Parathyroid adenoma (tissue), 2 donors: ENCODE data around the gene RXFP1.

ENCODE experiments used
- H2AFZ ChIP-seq: fragments of 300-600 bp; sonication (generic); one replicate; pipeline ENCODE4 v1.7.0; 2017; ENCODE audit warnings: antibody characterized with exemption, mild to moderate bottlenecking
- H3K27ac ChIP-seq: fragments of 300-600 bp; sonication (generic); one replicate; pipeline ENCODE4 v1.7.0; 2017
- H3K27me3 ChIP-seq: fragments of 300-600 bp; sonication (generic); one replicate; pipeline ENCODE4 v1.7.0; 2017; ENCODE audit warnings: low read length; ENCODE audit not compliant: control insufficient read depth, insufficient read depth
- H3K36me3 ChIP-seq: fragments of 300-600 bp; sonication (generic); one replicate; pipeline ENCODE4 v1.7.0; 2017; ENCODE audit warnings: low read length; ENCODE audit not compliant: control insufficient read depth, insufficient read depth
- H3K4me1 ChIP-seq: fragments of 300-600 bp; sonication (generic); one replicate; pipeline ENCODE4 v1.7.0; 2017; ENCODE audit warnings: control low read depth
- H3K4me2 ChIP-seq: fragments of 300-600 bp; sonication (generic); one replicate; pipeline ENCODE4 v1.7.0; 2017; ENCODE audit warnings: low read length
- H3K4me3 ChIP-seq: fragments of 300-600 bp; sonication (generic); one replicate; pipeline ENCODE4 v1.7.0; 2017; ENCODE audit warnings: low read depth, low read length
- H3K79me2 ChIP-seq: fragments of 300-600 bp; sonication (generic); one replicate; pipeline ENCODE4 v1.7.0; 2017; ENCODE audit warnings: control low read depth
- H3K9ac ChIP-seq: fragments of 300-600 bp; sonication (generic); one replicate; pipeline ENCODE4 v1.7.0; 2017; ENCODE audit warnings: mild to moderate bottlenecking
- H3K9me3 ChIP-seq: fragments of 300-600 bp; sonication (generic); one replicate; pipeline ENCODE4 v1.7.0; 2017; ENCODE audit warnings: low read length; ENCODE audit not compliant: control insufficient read depth
- TF ChIP-seq, protein P1 (sequence below): fragments of 300-600 bp; sonication (generic); IDR thresholded peaks from one replicate; pipeline ENCODE4 v1.7.0; 2017; ENCODE audit warnings: antibody characterized with exemption, mild to moderate bottlenecking
- donor health status: primary hyperparathyroidism.

The RXFP1 gene

DNA sequence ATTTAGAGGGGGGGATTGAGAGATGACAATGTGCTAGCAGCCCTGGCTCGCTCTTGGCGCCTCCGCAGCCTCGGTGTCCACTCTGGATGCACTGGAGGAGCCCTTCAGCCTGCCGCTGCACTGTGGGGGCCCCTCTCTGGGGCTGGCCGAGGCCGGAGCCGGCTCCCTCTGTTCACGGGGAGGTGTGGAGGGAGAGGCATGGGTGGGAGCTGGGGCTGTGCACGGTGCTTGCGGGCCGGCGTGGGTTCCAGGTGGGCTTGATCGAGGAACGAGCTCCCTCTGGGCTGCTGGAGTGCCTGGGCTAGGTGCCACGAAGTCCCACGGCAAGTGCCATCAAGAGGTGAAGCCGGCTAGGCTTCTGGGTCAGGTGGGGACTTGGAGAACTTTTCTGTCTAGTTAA is 143.1 kb downstream of the RXFP1 start:
- Histone ChIP-seq H3K9ac (no peak overlapping the region), H3K4me1 (no peaks in the 10 kb centered on the region), H3K4me3 (no peak overlapping the region), H3K27me3 (no peaks in the 10 kb centered on the region), H3K79me2 (no peaks in the 10 kb centered on the region), H3K9me3 (no peaks in the 10 kb centered on the region), H3K36me3 (no peaks in the 10 kb centered on the region), H3K27ac (no peak overlapping the region), H3K4me2 (no peak overlapping the region), H2AFZ (no peak overlapping the region)
- TF ChIP-seq, protein P1, sequence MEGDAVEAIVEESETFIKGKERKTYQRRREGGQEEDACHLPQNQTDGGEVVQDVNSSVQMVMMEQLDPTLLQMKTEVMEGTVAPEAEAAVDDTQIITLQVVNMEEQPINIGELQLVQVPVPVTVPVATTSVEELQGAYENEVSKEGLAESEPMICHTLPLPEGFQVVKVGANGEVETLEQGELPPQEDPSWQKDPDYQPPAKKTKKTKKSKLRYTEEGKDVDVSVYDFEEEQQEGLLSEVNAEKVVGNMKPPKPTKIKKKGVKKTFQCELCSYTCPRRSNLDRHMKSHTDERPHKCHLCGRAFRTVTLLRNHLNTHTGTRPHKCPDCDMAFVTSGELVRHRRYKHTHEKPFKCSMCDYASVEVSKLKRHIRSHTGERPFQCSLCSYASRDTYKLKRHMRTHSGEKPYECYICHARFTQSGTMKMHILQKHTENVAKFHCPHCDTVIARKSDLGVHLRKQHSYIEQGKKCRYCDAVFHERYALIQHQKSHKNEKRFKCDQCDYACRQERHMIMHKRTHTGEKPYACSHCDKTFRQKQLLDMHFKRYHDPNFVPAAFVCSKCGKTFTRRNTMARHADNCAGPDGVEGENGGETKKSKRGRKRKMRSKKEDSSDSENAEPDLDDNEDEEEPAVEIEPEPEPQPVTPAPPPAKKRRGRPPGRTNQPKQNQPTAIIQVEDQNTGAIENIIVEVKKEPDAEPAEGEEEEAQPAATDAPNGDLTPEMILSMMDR = no peak

DNA sequence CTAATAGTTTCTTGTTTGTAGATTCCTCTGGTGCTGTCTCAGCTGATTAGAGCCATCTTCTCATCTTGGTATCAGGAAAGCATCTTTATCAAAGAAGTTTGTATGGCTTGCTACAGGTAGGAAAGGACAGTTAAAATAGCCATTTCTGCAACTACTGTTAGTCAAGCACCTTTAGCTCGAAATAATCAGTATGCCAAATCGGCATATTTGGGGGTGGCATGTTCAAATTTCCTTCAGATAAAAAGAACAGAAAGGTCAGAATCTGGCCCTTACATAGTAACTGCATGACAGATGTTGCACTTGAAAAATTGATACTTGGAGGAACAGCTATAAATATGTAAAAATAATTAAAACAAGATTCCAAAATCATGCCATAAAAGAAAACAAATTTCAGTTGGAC is 145.2 kb downstream of the RXFP1 start:
- H3K4me3 ChIP-seq = no peak overlapping the region
- H3K27ac ChIP-seq = no peak overlapping the region
- no peaks in the 10 kb centered on the region for H3K27me3 ChIP-seq
- H3K9me3 ChIP-seq = no peaks in the 10 kb centered on the region
- no peaks in the 10 kb centered on the region for H3K79me2 ChIP-seq
- no peak overlapping the region for H2AFZ ChIP-seq
- H3K4me1 ChIP-seq = no peaks in the 10 kb centered on the region
- no peaks in the 10 kb centered on the region for H3K36me3 ChIP-seq
- TF ChIP-seq, protein P1 = no peak
- no peak overlapping the region for H3K4me2 ChIP-seq
- no peak overlapping the region for H3K9ac ChIP-seq

DNA sequence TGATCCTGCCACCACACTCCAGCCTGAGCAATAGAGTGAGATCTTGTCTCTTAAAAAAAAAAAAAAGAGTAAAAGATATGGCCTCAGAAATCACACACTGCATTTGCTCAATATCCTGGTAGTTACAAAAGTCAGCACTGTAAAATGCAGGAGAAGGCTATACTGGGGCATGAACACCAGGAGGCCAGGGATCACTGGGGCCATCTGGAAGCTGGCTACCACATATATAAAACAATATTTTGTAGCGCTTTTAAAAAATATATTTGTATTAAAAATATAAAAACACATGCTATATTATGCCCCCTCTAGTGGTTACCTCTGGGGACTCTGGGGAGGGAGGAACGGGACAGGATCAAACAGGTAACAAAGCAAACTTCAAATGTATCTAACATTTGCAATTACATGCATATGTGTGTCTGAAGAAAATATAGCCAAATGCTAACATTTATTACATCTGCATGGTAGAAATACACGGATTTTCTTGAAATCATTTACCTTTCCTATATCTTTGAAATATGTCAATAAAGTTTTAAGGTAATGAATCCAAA is 146.0 kb downstream of the RXFP1 start:
- Histone ChIP-seq H3K27me3 (no peaks in the 10 kb centered on the region), H3K79me2 (peaks cover 3% of the 10 kb centered on the region), H3K9me3 (no peaks in the 10 kb centered on the region), H3K9ac (no peak overlapping the region), H3K4me2 (no peak overlapping the region), H3K4me3 (no peak overlapping the region), H3K27ac (no peak overlapping the region), H3K4me1 (no peaks in the 10 kb centered on the region), H3K36me3 (no peaks in the 10 kb centered on the region), H2AFZ (no peak overlapping the region)
- TF ChIP-seq, protein P1 = no peak

DNA sequence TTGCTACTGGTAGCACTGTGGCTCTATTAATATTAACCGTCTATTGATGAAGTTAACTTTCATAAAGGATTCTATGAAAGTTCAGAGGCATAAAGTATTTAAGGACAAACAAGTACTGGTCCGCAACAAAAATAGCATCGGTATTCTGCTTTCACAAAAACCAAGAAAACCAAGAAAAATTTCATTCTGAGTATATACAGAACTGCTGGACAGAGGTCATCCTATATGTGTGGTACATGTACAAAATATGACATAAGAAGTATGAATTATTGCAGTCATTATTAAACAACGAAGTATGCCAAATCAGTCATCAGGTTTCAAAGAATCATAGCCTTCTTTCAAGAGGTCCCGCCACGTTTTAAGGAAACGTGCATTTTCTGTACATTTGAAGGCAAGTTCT is 147.6 kb downstream of the RXFP1 start:
- no peaks in the 10 kb centered on the region for H3K27me3 ChIP-seq
- H2AFZ ChIP-seq = no peak overlapping the region
- TF ChIP-seq, protein P1 = no peak
- H3K4me1 ChIP-seq = no peaks in the 10 kb centered on the region
- no peak overlapping the region for H3K4me3 ChIP-seq
- no peaks in the 10 kb centered on the region for H3K36me3 ChIP-seq
- H3K9ac ChIP-seq = no peak overlapping the region
- H3K79me2 ChIP-seq = peaks cover 8% of the 10 kb centered on the region
- H3K4me2 ChIP-seq = no peak overlapping the region
- no peaks in the 10 kb centered on the region for H3K9me3 ChIP-seq
- H3K27ac ChIP-seq = no peak overlapping the region

DNA sequence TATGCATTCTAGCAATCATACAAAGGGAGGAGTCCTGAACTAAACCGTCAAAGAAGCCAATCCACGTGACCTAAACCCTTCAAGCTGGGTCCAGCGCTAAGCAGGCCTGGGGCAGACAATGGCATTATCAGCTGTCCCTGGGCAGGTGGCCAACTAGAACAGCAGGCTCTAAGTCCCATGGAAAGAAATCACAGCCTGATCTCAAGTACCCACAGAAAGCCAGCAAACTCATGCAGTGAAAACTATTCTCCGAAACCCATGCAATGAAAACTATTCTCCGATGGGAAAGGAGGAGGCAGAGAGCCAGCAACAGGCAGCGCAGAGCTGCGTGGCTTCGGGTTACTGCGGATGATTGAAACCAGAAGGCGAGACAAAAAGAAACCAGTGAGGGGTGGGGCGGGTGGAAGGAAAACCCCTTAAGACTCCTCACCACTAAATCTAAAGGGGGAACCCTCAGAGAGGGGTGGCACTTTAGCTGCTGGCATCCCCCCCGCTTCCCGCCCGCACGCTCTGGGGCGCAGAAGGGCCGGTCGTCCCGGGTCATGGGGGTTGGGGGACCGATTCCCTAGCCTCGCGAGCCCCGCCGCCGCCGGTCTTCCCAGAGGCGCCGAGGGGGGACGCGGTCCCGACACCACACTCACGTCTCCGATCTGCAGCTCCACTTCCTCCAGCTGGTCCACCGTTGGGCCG is 149.4 kb downstream of the RXFP1 start:
- Histone ChIP-seq H3K4me1 (no peaks in the 10 kb centered on the region), H3K4me2 (peak overlapping the region; percentile 64), H3K9ac (no peak overlapping the region), H2AFZ (peak overlapping the region; percentile 95), H3K27ac (peak overlapping the region; percentile 94), H3K4me3 (peak overlapping the region; percentile 89), H3K79me2 (peaks cover 8% of the 10 kb centered on the region), H3K9me3 (no peaks in the 10 kb centered on the region), H3K36me3 (no peaks in the 10 kb centered on the region), H3K27me3 (no peaks in the 10 kb centered on the region)
- TF ChIP-seq, protein P1 = no peak
